SU-DHL-6 (cell line): ENCODE results near the gene RPL12.
A peak's percentile ranks its signal among the peaks of the same experiment; 100 is the strongest.

Experiments
- H2AFZ ChIP-seq: fragments of 200-600 bp; sonication (generic); 2 replicates; pipeline ENCODE4 v1.6.1; 2014; ENCODE audit warnings: low read depth, mild to moderate bottlenecking, moderate library complexity, mixed read lengths, antibody characterized with exemption, low read length; ENCODE audit not compliant: severe bottlenecking
- H3F3A ChIP-seq: fragments of 200-600 bp; shearing (Covaris generic); 2 replicates; pipeline ENCODE4 v1.6.0; 2016; ENCODE audit warnings: antibody characterized with exemption, mild to moderate bottlenecking; ENCODE audit not compliant: insufficient read depth
- H3K27ac ChIP-seq: fragments of 200-600 bp; sonication (generic); 2 replicates; pipeline ENCODE4 v1.5.1; 2016; ENCODE audit warnings: low read depth, mild to moderate bottlenecking, low read length, moderate library complexity, mixed read lengths
- H3K27me3 ChIP-seq: fragments of 200-600 bp; sonication (generic), shearing (Covaris generic); 2 replicates; pipeline ENCODE4 v1.6.0; 2014; ENCODE audit warnings: mild to moderate bottlenecking, low read length
- H3K36me3 ChIP-seq: fragments of 200-600 bp; sonication (generic); 2 replicates; pipeline ENCODE4 v1.6.1; 2014; ENCODE audit warnings: mild to moderate bottlenecking, low read length, mixed read lengths
- H3K4me2 ChIP-seq: fragments of 300-600, 200-600 bp; shearing (Covaris generic), sonication (generic); 2 replicates; pipeline ENCODE4 v1.6.0; 2014; ENCODE audit warnings: low read length, low read depth, mild to moderate bottlenecking; ENCODE audit not compliant: poor library complexity, severe bottlenecking
- H3K4me3 ChIP-seq: fragments of 200-600 bp; sonication (generic); 2 replicates; pipeline ENCODE4 v1.5.1; 2014; ENCODE audit warnings: antibody characterized with exemption, low read length, mild to moderate bottlenecking, mixed read lengths; ENCODE audit not compliant: insufficient read depth, poor library complexity, severe bottlenecking
- H3K79me2 ChIP-seq: fragments of 200-600 bp; sonication (generic); 2 replicates; pipeline ENCODE4 v1.6.1; 2014; ENCODE audit warnings: mild to moderate bottlenecking, low read length, moderate library complexity; ENCODE audit not compliant: insufficient read depth
- H3K9ac ChIP-seq: fragments of 200-600 bp; sonication (generic); 2 replicates; pipeline ENCODE4 v1.7.0; 2014; ENCODE audit warnings: mild to moderate bottlenecking, low read length
- H3K9me2 ChIP-seq: fragments of 200-600 bp; sonication (generic); replicated peaks from 2 replicates; pipeline ENCODE4 v1.6.1; 2014; ENCODE audit warnings: low read length; ENCODE audit not compliant: insufficient read depth
- H3K9me3 ChIP-seq: fragments of 200-600 bp; sonication (generic); 2 replicates; pipeline ENCODE4 v1.6.1; 2014; ENCODE audit warnings: low read length, mixed read lengths; ENCODE audit not compliant: insufficient read depth
- H4K20me1 ChIP-seq: fragments of 200-600 bp; sonication (generic); 2 replicates; pipeline ENCODE4 v1.6.1; 2014; ENCODE audit warnings: low read depth, mild to moderate bottlenecking, antibody characterized with exemption, low read length, moderate library complexity, mixed read lengths
- CTCF ChIP-seq: fragments of 200-600 bp; sonication (generic); IDR thresholded peaks from one replicate; pipeline ENCODE4 v1.5.1; 2017; ENCODE audit warnings: antibody characterized with exemption, mild to moderate bottlenecking, low read length, moderate library complexity; ENCODE audit not compliant: insufficient read depth, poor library complexity, severe bottlenecking
- EZH2phosphoT487 ChIP-seq: fragments of 200-600 bp; sonication (generic), shearing (Covaris generic); conservative IDR thresholded peaks from 2 replicates; pipeline ENCODE4 v1.6.1; 2018; ENCODE audit warnings: mild to moderate bottlenecking, antibody characterized with exemption, low read length, moderate library complexity, mixed read lengths

The RPL12 gene

GRCh38 chr9:127450830-127451607 lies at the start of gene RPL12, which contains the start of gene LRSAM1:
Gene RPL12 (minus strand): TSS chr9:127451406. CDS start chr9:127451317, 89 bp downstream.
Gene LRSAM1 (plus strand): TSS chr9:127451510. CDS start chr9:127454528, 3,018 bp downstream.
- no peaks in the 10 kb centered on the region for H3K9me3 ChIP-seq
- TF ChIP-seq CTCF = no peak
- no peak for TF ChIP-seq EZH2phosphoT487
- H3K36me3 ChIP-seq = peaks cover 38% of the 10 kb centered on the region
- peak within 1 kb of the TSS; percentile 91 for H3K27ac ChIP-seq
- no peaks in the 10 kb centered on the region for H3K27me3 ChIP-seq
- peaks cover 25% of the 10 kb centered on the region for H3K79me2 ChIP-seq
- no peaks in the 10 kb centered on the region for H3K9me2 ChIP-seq
- peak within 1 kb of the TSS; percentile 97 for H3K9ac ChIP-seq
- peaks cover 11% of the 10 kb centered on the region; the same call in 1 of the 2 replicates for H4K20me1 ChIP-seq
- peak within 1 kb of the TSS; percentile 63 for H3K4me3 ChIP-seq
- H3F3A ChIP-seq = peaks cover 48% of the 10 kb centered on the region
- peak within 1 kb of the TSS; percentile 37 for H2AFZ ChIP-seq
- peak within 1 kb of the TSS; percentile 79 for H3K4me2 ChIP-seq

- Histone ChIP-seq H3K9me2 (no peaks in the 10 kb centered on the region), H4K20me1 (no peaks in the 10 kb centered on the region)
- TF ChIP-seq EZH2phosphoT487 (no peak), CTCF (no peak)
Measured at GRCh38 chr9:127500862-127501261, 49.7 kb upstream of the RPL12 start.

GRCh38 chr9:127500399-127500798 lies 49.2 kb upstream of the RPL12 start:
- TF ChIP-seq CTCF (no peak), EZH2phosphoT487 (no peak)
- Histone ChIP-seq H3K79me2 (no peaks in the 10 kb centered on the region), H3K9me3 (no peaks in the 10 kb centered on the region), H3K4me2 (no peak overlapping the region), H3K27me3 (no peaks in the 10 kb centered on the region), H3K4me3 (no peak overlapping the region), H2AFZ (no peak overlapping the region), H3K9me2 (no peaks in the 10 kb centered on the region), H4K20me1 (no peaks in the 10 kb centered on the region), H3K9ac (no peak overlapping the region), H3F3A (no peaks in the 10 kb centered on the region), H3K36me3 (no peaks in the 10 kb centered on the region), H3K27ac (no peak overlapping the region)

More at GRCh38 chr9:127500862-127501261, 49.7 kb upstream of the RPL12 start:
- Histone ChIP-seq H3K27me3 (no peaks in the 10 kb centered on the region), H3K79me2 (no peaks in the 10 kb centered on the region), H3K9ac (no peak overlapping the region), H3K9me3 (no peaks in the 10 kb centered on the region), H3K36me3 (no peaks in the 10 kb centered on the region), H3K4me3 (no peak overlapping the region), H2AFZ (no peak overlapping the region), H3F3A (no peaks in the 10 kb centered on the region), H3K27ac (no peak overlapping the region), H3K4me2 (no peak overlapping the region)
